ENCODE measurements around the gene SEPTIN8.

GRCh38 chr5:132739232-132739631, 37.8 kb downstream of the SEPTIN8 start:
- TF ChIP-seq CTCF (IDR thresholded peaks at IDR 0.05; ENCODE audit: insufficient read depth, low read length) (no peak), POLR2AphosphoS5 (IDR thresholded peaks at IDR 0.05; ENCODE audit: low read depth) (no peak), SPI1 (IDR thresholded peaks at IDR 0.05; ENCODE audit: borderline replicate concordance, low read depth) (no peak), GABPA (IDR thresholded peaks at IDR 0.05; ENCODE audit: low read depth) (no peak)
